ENCODE data around the gene PLEKHA6. TPM values are rescaled to one million over a fixed set of nuclear protein-coding genes. Genes with fewer than 3 reads are reported as not detected.
A peak's percentile ranks its signal among the peaks of the same experiment; 100 is the strongest.

Gene PLEKHA6
- total RNA-seq, 1 donor from 2014 or later: 0.07 TPM

- H3K4me3 Mint-ChIP-seq: no peak overlapping the region
- H3K27me3 Mint-ChIP-seq: peaks cover 6% of the 10 kb centered on the region
- no peaks in the 10 kb centered on the region for H3K36me3 Mint-ChIP-seq (ENCODE audit: low read depth)
- no peak overlapping the region for H3K27ac Mint-ChIP-seq
- intact Hi-C loops (cut with micrococcal nuclease): no loop called here
- DNase-seq: no peak
- no peaks in the 10 kb centered on the region for H3K9me3 Mint-ChIP-seq
- peaks cover 4% of the 10 kb centered on the region for H3K4me1 Mint-ChIP-seq
Observed at GRCh38 chr1:204216880-204217647, 142.7 kb downstream of the PLEKHA6 start.

GRCh38 chr1:204216236-204216635 is 143.5 kb downstream of the PLEKHA6 start:
- no peak for DNase-seq
- H3K4me1 Mint-ChIP-seq: peaks cover 4% of the 10 kb centered on the region
- peaks cover 6% of the 10 kb centered on the region for H3K27me3 Mint-ChIP-seq
- H3K4me3 Mint-ChIP-seq: no peak overlapping the region
- H3K9me3 Mint-ChIP-seq: no peaks in the 10 kb centered on the region
- H3K36me3 Mint-ChIP-seq (ENCODE audit: low read depth): no peaks in the 10 kb centered on the region
- intact Hi-C loops (cut with micrococcal nuclease): no loop called here
- no peak overlapping the region for H3K27ac Mint-ChIP-seq

GRCh38 chr1:204213668-204214662 is 145.8 kb downstream of the PLEKHA6 start, which contains the start of gene GOLT1A:
Gene GOLT1A (minus strand): TSS chr1:204213988. CDS start chr1:204213906, 82 bp downstream.
- peak within 1 kb of the TSS; percentile 72 for H3K4me3 Mint-ChIP-seq
- peak; percentile 79 for DNase-seq

DNA sequence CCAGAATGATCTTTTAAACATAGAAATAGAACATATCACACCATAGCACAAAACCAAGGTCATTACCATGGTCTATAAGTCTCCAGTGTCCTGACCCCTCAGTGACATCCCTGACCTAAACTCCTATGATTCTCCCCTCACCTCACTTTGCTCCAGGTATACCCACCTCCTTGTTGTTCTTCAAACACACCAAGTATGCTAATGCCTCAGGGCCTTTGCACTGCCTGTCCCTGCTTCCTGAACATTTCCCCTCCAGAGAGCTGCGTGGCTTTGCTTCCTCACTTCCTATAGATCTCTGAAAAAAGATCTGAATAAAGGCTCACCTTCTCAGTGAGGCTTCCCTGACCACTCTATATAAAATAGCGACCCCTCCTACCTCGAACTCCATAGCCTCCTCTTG is 147.0 kb downstream of the PLEKHA6 start:
- H3K27ac Mint-ChIP-seq: no peak overlapping the region
- no peaks in the 10 kb centered on the region for H3K36me3 Mint-ChIP-seq (ENCODE audit: low read depth)
- intact Hi-C loops (cut with micrococcal nuclease): no loop called here
- peaks cover 8% of the 10 kb centered on the region for H3K27me3 Mint-ChIP-seq
- H3K4me1 Mint-ChIP-seq: peaks cover 4% of the 10 kb centered on the region
- no peak for DNase-seq
- no peaks in the 10 kb centered on the region for H3K9me3 Mint-ChIP-seq
- no peak overlapping the region for H3K4me3 Mint-ChIP-seq

More at GRCh38 chr1:204213668-204214662, 145.8 kb downstream of the PLEKHA6 start, which contains the start of gene GOLT1A:
- H3K27me3 Mint-ChIP-seq: peaks cover 8% of the 10 kb centered on the region
- H3K27ac Mint-ChIP-seq: peak within 1 kb of the TSS; percentile 12
- H3K36me3 Mint-ChIP-seq (ENCODE audit: low read depth): no peaks in the 10 kb centered on the region
- no peaks in the 10 kb centered on the region for H3K9me3 Mint-ChIP-seq
- intact Hi-C loops (cut with micrococcal nuclease): loop anchor here (1.0 kb wide), 1 partner anchor 149 kb away; no protein-coding TSS in a partner anchor
- H3K4me1 Mint-ChIP-seq: peaks cover 4% of the 10 kb centered on the region

GRCh38 chr1:204211046-204211445 is 148.7 kb downstream of the PLEKHA6 start:
- H3K27me3 Mint-ChIP-seq: peaks cover 17% of the 10 kb centered on the region
- no peaks in the 10 kb centered on the region for H3K36me3 Mint-ChIP-seq (ENCODE audit: low read depth)
- intact Hi-C loops (cut with micrococcal nuclease): loop anchor here (1.0 kb wide), 1 partner anchor 154 kb away; no protein-coding TSS in a partner anchor
- H3K4me3 Mint-ChIP-seq: no peak overlapping the region
- H3K27ac Mint-ChIP-seq: no peak overlapping the region
- no peaks in the 10 kb centered on the region for H3K9me3 Mint-ChIP-seq
- peaks cover 4% of the 10 kb centered on the region for H3K4me1 Mint-ChIP-seq
- DNase-seq: no peak

GRCh38 chr1:204207136-204207616 is 152.6 kb downstream of the PLEKHA6 start:
- intact Hi-C loops (cut with micrococcal nuclease): loop anchor here (1.0 to 5.0 kb wide), 3 partner anchors 45 to 345 kb away; partner anchors contain the start of gene SNRPE
- Mint-ChIP-seq H3K9me3 (no peaks in the 10 kb centered on the region), H3K27me3 (peaks cover 33% of the 10 kb centered on the region), H3K4me1 (no peaks in the 10 kb centered on the region), H3K27ac (no peak overlapping the region), H3K36me3 (ENCODE audit: low read depth) (no peaks in the 10 kb centered on the region), H3K4me3 (no peak overlapping the region)
- peak; percentile 92 for DNase-seq

DNA sequence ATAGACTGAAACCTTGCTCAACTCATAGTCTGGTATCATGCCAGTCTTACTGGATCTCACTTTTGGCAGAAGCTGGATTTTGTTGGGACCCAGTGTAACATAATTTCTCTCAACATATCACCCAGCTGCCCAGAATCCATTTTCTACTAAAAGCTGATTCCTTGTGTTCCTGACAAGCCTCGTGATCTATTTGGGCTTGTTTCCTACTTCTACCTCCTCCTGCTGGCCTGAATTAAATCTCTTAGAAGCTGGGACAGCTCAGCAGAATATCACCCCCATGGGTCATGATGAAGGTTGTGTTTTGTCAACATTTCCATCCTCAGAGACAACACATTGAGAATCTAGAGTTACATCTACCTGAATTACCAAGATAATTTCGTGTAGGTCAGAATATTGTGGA is 153.6 kb downstream of the PLEKHA6 start:
- Mint-ChIP-seq H3K4me1 (no peaks in the 10 kb centered on the region), H3K27ac (no peak overlapping the region), H3K36me3 (ENCODE audit: low read depth) (no peaks in the 10 kb centered on the region), H3K27me3 (peaks cover 33% of the 10 kb centered on the region), H3K9me3 (no peaks in the 10 kb centered on the region), H3K4me3 (no peak overlapping the region)
- intact Hi-C loops (cut with micrococcal nuclease): loop anchor here (2.0 to 5.0 kb wide), 2 partner anchors 157 to 344 kb away; partner anchors contain the start of gene SNRPE
- no peak for DNase-seq

DNA sequence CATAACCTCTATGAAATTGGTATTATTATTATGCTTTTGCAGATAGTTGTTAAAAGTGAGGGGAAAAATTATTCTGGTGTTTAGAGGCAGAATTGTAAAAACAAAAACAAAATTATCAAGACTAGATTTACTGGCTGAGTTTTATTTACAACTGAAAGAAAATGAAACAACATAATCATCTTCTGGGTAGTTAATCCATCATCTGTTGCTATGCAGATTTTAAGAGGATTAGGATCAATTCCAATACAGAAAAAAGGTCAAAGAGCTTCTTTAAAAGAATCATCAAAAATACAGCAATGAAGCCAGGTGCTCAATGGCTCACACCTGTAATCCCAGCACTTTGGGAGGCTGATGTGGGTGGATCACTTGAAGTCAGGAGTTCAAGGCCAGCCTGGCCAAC is 154.2 kb downstream of the PLEKHA6 start:
- Mint-ChIP-seq H3K4me3 (no peak overlapping the region), H3K9me3 (no peaks in the 10 kb centered on the region), H3K36me3 (ENCODE audit: low read depth) (no peaks in the 10 kb centered on the region), H3K27ac (no peak overlapping the region), H3K4me1 (no peaks in the 10 kb centered on the region), H3K27me3 (peaks cover 33% of the 10 kb centered on the region)
- intact Hi-C loops (cut with micrococcal nuclease): loop anchor here (5.0 kb wide), 1 partner anchor 343 kb away; the partner anchor contains the start of gene SNRPE
- DNase-seq: no peak

DNA sequence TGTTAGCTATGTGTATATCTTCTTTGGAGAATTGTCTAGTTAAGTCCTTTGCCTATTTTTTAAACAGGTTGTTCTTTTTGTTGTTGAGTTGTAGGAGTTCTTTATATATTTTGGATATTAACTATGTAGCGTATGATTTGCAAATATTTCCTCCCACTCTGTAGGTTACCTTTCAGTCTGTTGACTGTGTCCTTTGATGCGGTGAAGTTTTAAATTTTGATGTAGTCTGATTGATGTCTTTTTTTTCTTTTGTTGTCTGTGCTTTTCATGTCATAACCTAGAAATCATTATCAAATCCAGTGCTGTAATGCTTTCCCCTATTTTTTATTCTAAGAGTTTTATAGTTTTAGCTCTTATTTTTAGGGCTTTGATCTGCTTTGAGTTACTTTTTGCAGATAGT is 154.8 kb downstream of the PLEKHA6 start:
- Mint-ChIP-seq H3K27me3 (peaks cover 30% of the 10 kb centered on the region), H3K9me3 (no peaks in the 10 kb centered on the region), H3K4me3 (no peak overlapping the region), H3K4me1 (no peaks in the 10 kb centered on the region), H3K36me3 (ENCODE audit: low read depth) (no peaks in the 10 kb centered on the region), H3K27ac (no peak overlapping the region)
- DNase-seq: no peak
- intact Hi-C loops (cut with micrococcal nuclease): loop anchor here (5.0 kb wide), 1 partner anchor 343 kb away; the partner anchor contains the start of gene SNRPE

- no peak overlapping the region for H3K27ac Mint-ChIP-seq
- no peaks in the 10 kb centered on the region for H3K4me1 Mint-ChIP-seq
- no peak overlapping the region for H3K4me3 Mint-ChIP-seq
- H3K9me3 Mint-ChIP-seq: no peaks in the 10 kb centered on the region
- H3K36me3 Mint-ChIP-seq (ENCODE audit: low read depth): no peaks in the 10 kb centered on the region
- intact Hi-C loops (cut with micrococcal nuclease): no loop called here
- DNase-seq: no peak
- H3K27me3 Mint-ChIP-seq: peaks cover 30% of the 10 kb centered on the region
Observed at GRCh38 chr1:204203206-204203767, 156.4 kb downstream of the PLEKHA6 start.

- Mint-ChIP-seq H3K36me3 (ENCODE audit: low read depth) (no peaks in the 10 kb centered on the region), H3K27me3 (peaks cover 30% of the 10 kb centered on the region), H3K27ac (no peak overlapping the region)
Observed at GRCh38 chr1:204202481-204202880, 157.2 kb downstream of the PLEKHA6 start.

DNA sequence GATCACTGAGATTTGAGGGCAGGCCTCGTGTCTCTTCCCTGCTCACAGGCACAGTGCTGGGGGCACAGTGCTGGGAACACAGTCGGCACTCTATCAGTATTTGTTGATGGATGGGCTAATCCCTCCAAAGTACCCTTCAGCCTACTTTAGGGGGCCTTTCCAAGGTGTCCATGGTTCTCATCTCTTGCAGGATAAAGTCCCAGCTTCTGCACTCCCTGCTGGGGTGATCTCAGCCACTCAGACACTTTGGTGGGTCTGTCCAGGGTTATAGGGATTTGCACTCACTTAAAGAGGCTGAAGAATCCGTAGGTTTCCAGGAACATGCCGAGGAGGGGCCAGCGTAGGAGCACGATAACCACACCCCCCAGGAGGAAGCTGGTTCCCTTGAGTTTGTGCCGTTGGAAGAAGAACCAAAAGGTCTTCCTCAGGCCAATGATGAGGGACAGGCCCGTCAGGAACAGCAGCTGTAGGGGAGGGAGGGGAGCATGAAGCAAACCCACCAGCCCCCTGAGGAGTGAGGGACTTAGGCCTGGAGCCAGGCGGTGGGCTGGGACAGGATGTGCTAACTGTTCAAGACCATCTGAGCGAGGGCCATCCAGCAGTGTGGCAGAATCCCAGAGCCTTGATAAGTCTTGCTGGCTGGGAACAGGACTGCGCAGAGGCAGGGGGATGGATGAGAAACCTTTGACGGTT is 158.2 kb downstream of the PLEKHA6 start:
- H3K4me3 Mint-ChIP-seq: no peak overlapping the region
- peaks cover 25% of the 10 kb centered on the region for H3K27me3 Mint-ChIP-seq
- no peaks in the 10 kb centered on the region for H3K4me1 Mint-ChIP-seq
- intact Hi-C loops (cut with micrococcal nuclease): no loop called here
- H3K36me3 Mint-ChIP-seq (ENCODE audit: low read depth): no peaks in the 10 kb centered on the region
- no peak overlapping the region for H3K27ac Mint-ChIP-seq
- no peak for DNase-seq
- H3K9me3 Mint-ChIP-seq: no peaks in the 10 kb centered on the region

More at GRCh38 chr1:204202481-204202880, 157.2 kb downstream of the PLEKHA6 start:
- no peak for DNase-seq
- Mint-ChIP-seq H3K4me3 (no peak overlapping the region), H3K4me1 (no peaks in the 10 kb centered on the region), H3K9me3 (no peaks in the 10 kb centered on the region)
- intact Hi-C loops (cut with micrococcal nuclease): no loop called here

DNA sequence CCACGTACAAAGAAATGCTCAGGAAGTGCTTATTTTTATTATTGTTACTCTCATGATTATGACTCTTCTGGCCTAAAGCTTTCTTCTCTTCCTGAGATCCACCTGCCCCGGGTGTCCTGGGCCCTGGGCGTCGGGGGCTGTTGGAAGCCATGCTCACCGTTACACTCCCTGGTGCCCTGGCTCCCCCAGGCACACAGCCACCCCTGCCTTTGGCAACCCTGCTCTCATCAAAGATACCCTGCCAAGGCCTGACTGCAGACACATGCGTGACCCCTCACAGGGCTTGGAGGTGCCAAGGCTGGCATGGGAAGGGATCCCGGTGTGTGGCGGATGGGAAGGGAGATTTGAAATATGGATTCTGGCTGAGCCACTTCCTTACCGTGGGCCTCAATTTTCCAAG is 160.2 kb downstream of the PLEKHA6 start:
- intact Hi-C loops (cut with micrococcal nuclease): no loop called here
- no peaks in the 10 kb centered on the region for H3K36me3 Mint-ChIP-seq (ENCODE audit: low read depth)

More for the DNA sequence above, 160.2 kb downstream of the PLEKHA6 start:
- H3K9me3 Mint-ChIP-seq: no peaks in the 10 kb centered on the region
- no peak overlapping the region for H3K4me3 Mint-ChIP-seq
- H3K27ac Mint-ChIP-seq: no peak overlapping the region
- no peaks in the 10 kb centered on the region for H3K4me1 Mint-ChIP-seq
- peaks cover 9% of the 10 kb centered on the region for H3K27me3 Mint-ChIP-seq
- DNase-seq: no peak
